NCI-H128 (cell line): ENCODE results near the gene HLA-DMB.
A peak's percentile ranks its signal among the peaks of the same experiment; 100 is the strongest.

ENCODE experiments used
- DNase-seq: peaks from one replicate; lab custom pipeline; 2025; ENCODE audit not compliant: unreplicated experiment; lab: John Stamatoyannopoulos, UW

HLA-DMB gene

DNA sequence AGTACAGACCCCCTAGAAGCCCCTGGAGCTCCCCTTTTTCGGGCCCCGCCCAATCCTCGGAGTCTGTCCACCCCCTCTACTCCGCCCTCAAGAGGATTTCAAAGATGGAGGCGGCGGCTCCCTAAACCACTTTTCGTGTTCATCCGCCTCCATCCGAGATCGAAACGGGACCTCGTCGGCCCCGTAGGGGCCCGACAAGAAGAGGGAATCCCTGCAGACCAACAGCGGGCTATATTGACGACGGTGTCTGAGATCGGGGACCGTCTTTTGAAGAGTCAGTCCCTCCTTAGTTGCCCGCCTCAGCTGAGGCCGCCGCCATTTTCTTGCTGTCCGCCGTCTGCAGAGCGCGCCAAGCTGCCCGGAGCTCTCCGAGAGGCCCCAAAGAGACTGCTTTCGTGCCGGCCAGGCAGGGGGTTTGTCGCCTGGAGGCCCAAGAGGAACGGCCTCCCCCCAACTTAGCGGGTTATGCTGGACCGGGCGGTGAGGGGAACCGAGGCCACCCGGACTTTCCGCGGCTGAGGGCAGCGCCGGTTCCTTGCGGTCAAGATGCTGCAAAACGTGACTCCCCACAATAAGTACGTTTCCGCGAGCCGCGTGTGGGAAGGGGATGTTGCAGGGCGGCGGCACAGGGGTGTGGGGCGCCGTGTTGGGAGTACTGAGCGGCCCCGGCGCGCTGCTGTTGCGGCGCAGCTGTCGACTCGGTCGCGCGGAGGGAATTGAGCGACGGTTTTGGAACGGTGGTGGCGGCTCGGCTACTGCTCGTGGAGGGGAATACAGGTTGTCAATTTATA lies 31.7 kb upstream of the HLA-DMB start:
- DNase-seq, result peak; percentile 71

GRCh38 chr6:32971581-32972352 lies 30.9 kb upstream of the HLA-DMB start:
- DNase-seq, result peak; percentile 98

DNA sequence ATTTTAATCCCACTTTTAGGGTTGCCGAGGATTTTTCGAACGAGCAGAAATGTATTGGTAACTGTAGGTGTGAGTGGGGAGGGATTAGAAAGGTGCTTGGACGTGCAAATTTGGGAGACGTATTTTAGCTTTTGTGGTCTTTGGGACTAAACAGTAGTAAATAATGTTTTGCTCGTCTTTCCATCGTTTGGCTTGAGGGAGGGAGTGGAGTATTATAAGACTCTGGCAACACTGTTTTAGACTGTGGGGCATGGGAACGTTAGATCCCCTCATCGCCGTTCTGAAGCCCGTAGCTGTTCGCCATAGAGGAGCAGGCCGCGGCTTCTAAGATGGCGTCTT lies 30.4 kb upstream of the HLA-DMB start:
- no peak for DNase-seq

DNA sequence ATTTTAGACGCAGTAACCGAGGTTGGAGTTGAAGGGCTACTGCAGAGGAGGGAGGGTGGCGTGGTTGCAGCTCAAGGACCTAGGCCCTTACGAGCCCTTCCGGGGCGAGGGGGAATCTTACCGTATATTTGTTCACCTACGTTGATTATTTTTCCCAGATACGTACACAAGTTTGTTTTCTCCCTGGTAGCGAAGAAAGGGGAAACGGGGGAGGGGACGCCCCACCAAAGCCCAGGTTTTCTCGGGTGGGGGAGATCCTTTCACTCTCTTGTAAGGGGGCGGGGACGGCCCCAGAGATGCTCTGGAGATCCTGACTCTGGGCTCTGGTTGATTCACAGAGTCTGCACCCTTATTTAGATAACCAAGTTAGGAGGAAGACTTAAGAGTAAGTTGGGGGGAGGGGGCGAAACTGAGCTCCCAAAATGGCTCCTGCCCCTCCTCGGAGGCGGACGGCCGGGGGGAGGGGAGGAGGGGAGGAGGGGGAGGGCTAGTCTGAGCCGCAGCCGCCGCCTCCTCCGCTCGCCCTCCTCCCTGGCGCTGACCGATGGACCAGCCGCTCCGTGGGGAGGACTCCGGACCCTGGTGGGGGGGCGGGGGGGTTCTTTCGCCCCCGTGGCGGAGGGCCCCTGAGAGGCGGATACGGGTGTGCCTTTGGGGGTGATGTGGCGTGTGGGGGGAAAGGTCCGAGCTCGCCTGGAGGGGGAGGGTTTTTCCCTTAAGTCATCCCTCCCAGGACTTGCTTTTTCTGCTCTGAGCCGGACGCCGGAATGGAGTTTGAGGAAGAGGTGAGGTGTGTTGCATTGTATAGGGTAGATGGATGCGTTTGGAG lies 29.8 kb upstream of the HLA-DMB start:
- peak; percentile 7 for DNase-seq

GRCh38 chr6:32969685-32970412 lies 29.0 kb upstream of the HLA-DMB start:
- peak; percentile 22 for DNase-seq

DNA sequence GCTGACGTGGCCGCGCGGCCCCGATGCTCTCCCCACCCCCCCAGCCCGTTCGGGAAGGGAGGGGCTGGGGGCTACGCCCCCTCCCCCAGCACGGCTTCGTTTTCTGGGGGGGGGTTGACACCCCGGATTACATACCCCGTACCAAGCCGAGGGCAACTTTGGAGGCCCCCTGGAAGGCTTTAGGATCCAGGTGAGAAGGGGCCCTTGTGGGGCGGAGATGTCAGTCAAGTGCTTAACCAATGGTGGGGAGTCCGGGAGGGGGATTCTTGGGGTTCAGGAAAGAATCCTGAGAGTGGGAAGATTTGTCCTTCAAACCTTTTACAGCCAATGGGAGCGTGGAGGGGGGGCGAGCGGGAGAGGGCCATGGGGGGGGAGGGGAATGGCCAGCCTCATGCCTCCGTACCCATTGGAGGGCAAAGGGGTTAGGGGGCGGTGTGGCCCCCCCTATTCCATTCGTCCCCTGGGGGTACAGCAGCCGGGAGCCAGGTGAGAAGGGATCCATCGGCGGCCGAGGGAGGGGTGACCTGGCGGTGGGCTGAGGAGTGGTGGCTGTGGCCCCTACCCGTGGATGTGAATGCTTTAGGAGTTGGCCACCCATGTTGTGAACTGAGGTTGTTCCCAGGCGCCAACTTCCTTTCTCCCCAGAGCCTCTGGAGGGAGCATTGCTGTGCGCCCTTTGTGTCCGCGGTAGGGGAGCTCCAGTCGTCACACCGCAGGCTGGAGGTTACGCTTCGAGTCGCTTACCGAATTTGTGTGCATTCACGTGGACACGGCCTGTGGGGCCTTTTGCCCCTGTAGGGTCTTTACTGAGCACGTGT lies 28.2 kb upstream of the HLA-DMB start:
- peak; percentile 52 for DNase-seq

- DNase-seq, result peak; percentile 92
Measured at GRCh38 chr6:32968093-32968866, 27.5 kb upstream of the HLA-DMB start, which contains the start of gene BRD2. TSS of gene BRD2 (plus strand) at chr6:32968594. CDS start at chr6:32972899, 4,305 bp downstream.

GRCh38 chr6:32967151-32968091 lies 26.6 kb upstream of the HLA-DMB start:
- peak; percentile 20 for DNase-seq

DNA sequence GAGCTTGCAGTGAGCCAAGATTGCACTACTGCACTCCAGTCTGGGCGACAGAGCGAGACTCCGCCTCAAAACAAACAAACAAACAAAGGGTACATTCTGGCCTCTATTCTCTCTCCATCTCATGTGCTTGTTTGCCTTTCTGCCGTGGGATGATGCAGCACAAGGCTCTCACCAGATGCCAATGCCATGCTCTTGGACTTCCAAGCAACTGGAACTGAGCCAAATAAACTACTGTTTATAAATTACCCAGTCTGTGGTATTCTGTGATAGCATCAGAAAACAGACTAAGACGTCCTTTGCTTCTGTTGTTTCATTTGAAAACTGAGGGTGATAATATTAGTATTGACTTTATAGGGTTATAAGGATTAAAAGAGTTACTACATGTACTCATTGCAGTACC lies 23.9 kb upstream of the HLA-DMB start:
- DNase-seq, result no peak

- DNase-seq, result no peak
Measured at GRCh38 chr6:32963866-32964265, 23.0 kb upstream of the HLA-DMB start.

GRCh38 chr6:32962213-32962826 lies 21.5 kb upstream of the HLA-DMB start:
- DNase-seq, result no peak

DNA sequence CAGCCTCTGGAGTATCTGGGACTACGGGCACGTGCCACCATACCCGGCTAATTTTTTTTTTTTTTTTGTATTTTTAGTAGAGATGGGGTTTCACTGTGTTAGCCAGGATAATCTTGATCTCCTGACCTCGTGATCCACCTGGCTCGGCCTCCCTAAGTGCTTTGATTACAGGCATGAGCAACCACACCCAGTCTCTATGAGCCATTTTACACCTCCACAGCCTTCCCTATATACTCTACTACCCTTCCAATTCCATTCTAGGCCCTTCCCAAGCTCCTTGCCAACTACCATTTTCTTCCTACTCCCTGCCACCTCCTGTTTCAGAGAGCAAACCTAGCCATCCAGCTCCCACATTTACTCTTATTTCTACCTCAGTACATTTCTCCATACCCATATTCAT lies 19.7 kb upstream of the HLA-DMB start:
- DNase-seq, result no peak

- DNase-seq, result no peak
Measured at GRCh38 chr6:32956176-32956575, 15.3 kb upstream of the HLA-DMB start.

DNA sequence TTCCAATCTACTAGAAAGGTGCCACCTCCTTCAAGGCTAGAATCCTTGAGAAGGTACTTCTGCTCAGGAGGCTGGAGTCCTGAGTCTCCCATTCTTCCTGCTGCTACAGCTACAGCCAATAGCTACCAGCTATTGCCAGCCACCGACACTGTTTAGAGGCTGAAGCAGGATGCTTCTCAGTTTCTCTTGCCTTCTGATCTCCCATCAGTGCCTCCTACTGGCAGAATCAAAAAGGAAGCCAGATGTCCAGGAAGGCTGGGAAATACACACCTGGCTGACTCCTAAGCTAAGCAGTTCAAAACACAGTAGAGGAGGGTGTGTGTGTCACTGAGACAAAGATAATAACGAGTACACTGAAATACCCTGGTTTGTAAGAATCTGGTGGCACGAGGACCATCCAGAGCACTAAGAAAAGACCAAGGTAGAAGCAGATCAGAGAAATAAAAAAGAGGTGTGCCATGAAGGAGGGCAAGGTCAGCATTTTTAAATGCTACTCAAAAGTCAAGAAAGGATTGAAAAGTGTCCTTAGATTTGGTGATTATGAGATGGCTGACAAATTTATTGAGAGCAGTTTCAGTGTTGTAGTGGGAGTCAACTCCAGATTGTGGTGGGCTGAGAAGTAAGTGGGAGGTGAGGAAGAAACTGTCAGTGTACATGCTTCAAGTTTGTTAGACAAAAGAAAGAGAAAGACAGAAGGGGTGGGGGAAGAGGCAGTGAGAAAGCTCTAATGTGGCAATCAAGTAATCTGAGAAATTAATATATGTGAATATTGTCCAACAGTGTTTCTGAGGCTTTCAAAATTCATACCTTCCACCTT lies 14.4 kb upstream of the HLA-DMB start:
- no peak for DNase-seq

GRCh38 chr6:32954267-32954666 lies 13.4 kb upstream of the HLA-DMB start:
- DNase-seq, result no peak

GRCh38 chr6:32953775-32954174 lies 12.9 kb upstream of the HLA-DMB start:
- DNase-seq, result no peak
